A673 (cell line): Measurements from ENCODE around the gene CTSS. TPM values are rescaled to one million over a fixed set of nuclear protein-coding genes. Genes with fewer than 3 reads are reported as not detected.

Experiments
- BruUV-seq: library from RNA; stranded (reverse); fragments of 400-500 nt; replicated peaks from 2 replicates; lab custom pipeline; 2021; lab: Mats Ljungman, UMichigan
- CTCF ChIA-PET: fragments of 300-600 bp; sonication (Branson Sonifier 250); formaldehyde crosslinking; loops from one replicate; lab custom pipeline; 2022; ENCODE audit warnings: antibody characterized with exemption; lab: Charles Lee
- POLR2A ChIA-PET: fragments of 300-600 bp; sonication (Branson Sonifier 250); formaldehyde crosslinking; loops from one replicate; lab custom pipeline; 2022; ENCODE audit warnings: antibody characterized with exemption; ENCODE audit not compliant: low non-redundant PET; lab: Charles Lee
- DNase-seq: peaks from one replicate; pipeline ENCODE4 v3.0.0-alpha.2; 2015; ENCODE audit warnings: low spot score
- H3K27ac ChIP-seq: fragments of 200-600 bp; sonication (generic); 2 replicates; pipeline ENCODE4 v1.5.1; 2016; ENCODE audit warnings: mixed run types, low read depth, mild to moderate bottlenecking, mixed read lengths, antibody characterized with exemption, low read length; ENCODE audit not compliant: poor library complexity, severe bottlenecking
- H3K27me3 ChIP-seq: fragments of 200-600 bp; sonication (generic); replicated peaks from 2 replicates; pipeline ENCODE4 v1.6.1; 2017; ENCODE audit warnings: mixed run types, low read depth, mild to moderate bottlenecking, mixed read lengths, antibody characterized with exemption, low read length; ENCODE audit not compliant: insufficient read depth, poor library complexity
- H3K36me3 ChIP-seq: fragments of 200-600 bp; sonication (generic); 2 replicates; pipeline ENCODE4 v1.6.1; 2016; ENCODE audit warnings: mixed run types, mild to moderate bottlenecking, mixed read lengths, antibody characterized with exemption, low read length; ENCODE audit not compliant: insufficient read depth, poor library complexity, severe bottlenecking
- H3K4me1 ChIP-seq: fragments of 200-600 bp; sonication (generic); 2 replicates; pipeline ENCODE4 v1.6.1; 2017; ENCODE audit warnings: mixed run types, mild to moderate bottlenecking, mixed read lengths, antibody characterized with exemption, low read length; ENCODE audit not compliant: insufficient read depth, poor library complexity, severe bottlenecking
- H3K4me3 ChIP-seq: fragments of 200-600 bp; sonication (generic); 2 replicates; pipeline ENCODE4 v1.5.1; 2016; ENCODE audit warnings: low read depth, mixed run types, mild to moderate bottlenecking, mixed read lengths, low read length; ENCODE audit not compliant: poor library complexity, severe bottlenecking
- H3K9me3 ChIP-seq: fragments of 200-600 bp; sonication (generic); 2 replicates; pipeline ENCODE4 v1.6.1; 2016; ENCODE audit warnings: mixed run types, low read depth, mild to moderate bottlenecking, mixed read lengths, antibody characterized with exemption, low read length; ENCODE audit not compliant: poor library complexity, severe bottlenecking
- EZH2 ChIP-seq: fragments of 200-600 bp; sonication (generic); IDR thresholded peaks from 2 replicates; pipeline ENCODE4 v1.6.1; 2017; ENCODE audit warnings: borderline replicate concordance, low read depth, mild to moderate bottlenecking, mixed read lengths, antibody characterized with exemption, low read length; ENCODE audit not compliant: poor library complexity, severe bottlenecking
- intact Hi-C: fragments of 100-400 bp; cut with micrococcal nuclease; formaldehyde crosslinking; loops from one replicate; pipeline ENCODE4 v1.10.0; 2022; ENCODE audit not compliant: unreplicated experiment
- total RNA-seq: library from RNA; stranded (reverse); gene quantifications from 2 replicates; pipeline ENCODE4 v1.2.3, GENCODE V29; 2021
- TF ChIP-seq, protein P1 (sequence below): fragments of 300-800, 200-600 bp; sonication (generic); conservative IDR thresholded peaks from 2 replicates; pipeline ENCODE4 v1.5.1; 2017; ENCODE audit warnings: low read depth, mild to moderate bottlenecking, antibody characterized with exemption, low read length, moderate library complexity, mixed read lengths

CTSS gene
- total RNA-seq, 1 experiment from 2014 or later = 3.5 TPM

- Histone ChIP-seq H3K27ac (no peak overlapping the region), H3K9me3 (no peaks in the 10 kb centered on the region), H3K4me1 (peaks cover 4% of the 10 kb centered on the region), H3K36me3 (no peaks in the 10 kb centered on the region), H3K27me3 (no peaks in the 10 kb centered on the region), H3K4me3 (no peak overlapping the region)
- no TSS peak for BruUV-seq
- ChIA-PET CTCF (no interaction called here), POLR2A (no interaction called here)
- intact Hi-C loops = no loop called here
- TF ChIP-seq, protein P1, sequence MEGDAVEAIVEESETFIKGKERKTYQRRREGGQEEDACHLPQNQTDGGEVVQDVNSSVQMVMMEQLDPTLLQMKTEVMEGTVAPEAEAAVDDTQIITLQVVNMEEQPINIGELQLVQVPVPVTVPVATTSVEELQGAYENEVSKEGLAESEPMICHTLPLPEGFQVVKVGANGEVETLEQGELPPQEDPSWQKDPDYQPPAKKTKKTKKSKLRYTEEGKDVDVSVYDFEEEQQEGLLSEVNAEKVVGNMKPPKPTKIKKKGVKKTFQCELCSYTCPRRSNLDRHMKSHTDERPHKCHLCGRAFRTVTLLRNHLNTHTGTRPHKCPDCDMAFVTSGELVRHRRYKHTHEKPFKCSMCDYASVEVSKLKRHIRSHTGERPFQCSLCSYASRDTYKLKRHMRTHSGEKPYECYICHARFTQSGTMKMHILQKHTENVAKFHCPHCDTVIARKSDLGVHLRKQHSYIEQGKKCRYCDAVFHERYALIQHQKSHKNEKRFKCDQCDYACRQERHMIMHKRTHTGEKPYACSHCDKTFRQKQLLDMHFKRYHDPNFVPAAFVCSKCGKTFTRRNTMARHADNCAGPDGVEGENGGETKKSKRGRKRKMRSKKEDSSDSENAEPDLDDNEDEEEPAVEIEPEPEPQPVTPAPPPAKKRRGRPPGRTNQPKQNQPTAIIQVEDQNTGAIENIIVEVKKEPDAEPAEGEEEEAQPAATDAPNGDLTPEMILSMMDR = no peak
- TF ChIP-seq EZH2 = no peak
- no peak for DNase-seq
These were observed 2.6 kb downstream of the CTSS start for GRCh38 chr1:150763018-150763417.

- no peaks in the 10 kb centered on the region for H3K9me3 ChIP-seq
- CTCF ChIA-PET = no interaction called here
- intact Hi-C loops = no loop called here
These were observed 3.0 kb downstream of the CTSS start for GRCh38 chr1:150762552-150762951.

DNA sequence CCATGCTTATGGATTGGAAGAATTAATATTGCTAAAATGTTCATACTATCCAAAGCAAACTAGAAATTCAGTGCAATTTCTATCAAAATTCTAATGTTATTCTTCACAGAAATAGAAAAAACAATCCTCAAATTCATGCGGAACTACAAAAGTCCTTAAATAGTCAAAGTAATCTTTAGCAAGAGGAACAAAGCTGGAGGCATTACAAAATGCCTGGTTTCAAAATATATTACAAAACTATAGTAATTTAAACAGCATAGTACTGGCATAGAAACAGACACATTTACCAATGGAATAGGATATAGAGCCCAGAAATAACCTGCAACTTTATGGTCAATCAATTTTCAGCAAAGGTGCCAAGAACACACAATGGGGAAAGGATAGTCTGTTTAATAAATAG is 3.8 kb downstream of the CTSS start:
- CTCF ChIA-PET = no interaction called here

More at GRCh38 chr1:150762552-150762951, 3.0 kb downstream of the CTSS start:
- POLR2A ChIA-PET = no interaction called here
- H3K36me3 ChIP-seq = no peaks in the 10 kb centered on the region
- no peak for DNase-seq
- H3K4me3 ChIP-seq = no peak overlapping the region
- no peak for TF ChIP-seq EZH2
- TF ChIP-seq, protein P1 = no peak
- no peak overlapping the region for H3K27ac ChIP-seq
- H3K4me1 ChIP-seq = peaks cover 4% of the 10 kb centered on the region
- no peaks in the 10 kb centered on the region for H3K27me3 ChIP-seq
- no TSS peak for BruUV-seq

More for the DNA sequence above, 3.8 kb downstream of the CTSS start:
- DNase-seq = no peak
- Histone ChIP-seq H3K9me3 (no peaks in the 10 kb centered on the region), H3K36me3 (no peaks in the 10 kb centered on the region), H3K27ac (no peak overlapping the region), H3K27me3 (no peaks in the 10 kb centered on the region), H3K4me3 (no peak overlapping the region), H3K4me1 (peaks cover 4% of the 10 kb centered on the region)
- intact Hi-C loops = no loop called here
- POLR2A ChIA-PET = no interaction called here
- BruUV-seq = no TSS peak
- no peak for TF ChIP-seq EZH2
- TF ChIP-seq, protein P1 = no peak
